BLaER1 (cell line): Measurements from ENCODE around the gene MECR.
A peak's percentile ranks its signal among the peaks of the same experiment; 100 is the strongest.

Experiments used
- H3K27ac ChIP-seq: shearing (Covaris generic); formaldehyde crosslinking; 2 replicates; pipeline ENCODE4 v1.8.1; 2022
- H3K27me3 ChIP-seq: shearing (Covaris generic); formaldehyde crosslinking; 2 replicates; pipeline ENCODE4 v1.8.1; 2022
- H3K36me3 ChIP-seq: shearing (Covaris generic); formaldehyde crosslinking; 2 replicates; pipeline ENCODE4 v1.8.1; 2022
- H3K4me1 ChIP-seq: shearing (Covaris generic); formaldehyde crosslinking; 2 replicates; pipeline ENCODE4 v1.8.1; 2022
- H3K4me2 ChIP-seq: shearing (Covaris generic); formaldehyde crosslinking; 2 replicates; pipeline ENCODE4 v1.8.1; 2022
- H3K4me3 ChIP-seq: shearing (Covaris generic); formaldehyde crosslinking; 2 replicates; pipeline ENCODE4 v1.8.1; 2022
- H3K9ac ChIP-seq: shearing (Covaris generic); formaldehyde crosslinking; 2 replicates; pipeline ENCODE4 v1.8.1; 2022
- H3K9me3 ChIP-seq: shearing (Covaris generic); formaldehyde crosslinking; 2 replicates; pipeline ENCODE4 v1.8.1; 2022
- H4K20me1 ChIP-seq: shearing (Covaris generic); formaldehyde crosslinking; 2 replicates; pipeline ENCODE4 v1.8.1; 2022
- Cebpa-rat ChIP-seq: shearing (Covaris generic); IDR thresholded peaks from 2 replicates; pipeline ENCODE4 v1.8.1; 2022

MECR gene

GRCh38 chr1:29230553-29231378 is at the start of gene MECR:
Gene MECR (minus strand): TSS chr1:29230934. CDS start chr1:29230906, 28 bp downstream.
- Histone ChIP-seq H3K9me3 (no peaks in the 10 kb centered on the region), H3K27ac (peak within 1 kb of the TSS; percentile 66), H3K4me2 (peak within 1 kb of the TSS; percentile 81), H3K36me3 (0 out of 2 replicates have a peak, but pooled peaks cover 6% of the 10 kb centered on the region), H3K9ac (peak within 1 kb of the TSS; percentile 83), H3K27me3 (peaks cover 12% of the 10 kb centered on the region; the same call in 1 of the 2 replicates), H3K4me1 (peaks cover 17% of the 10 kb centered on the region), H3K4me3 (peak within 1 kb of the TSS; percentile 81), H4K20me1 (peaks cover 19% of the 10 kb centered on the region; the same call in 1 of the 2 replicates)
- no peak for TF ChIP-seq Cebpa-rat

- Histone ChIP-seq H3K27me3 (no peaks in the 10 kb centered on the region), H3K9ac (no peak overlapping the region), H4K20me1 (no peaks in the 10 kb centered on the region), H3K27ac (no peak overlapping the region), H3K4me2 (no peak overlapping the region), H3K9me3 (no peaks in the 10 kb centered on the region), H3K4me3 (no peak overlapping the region), H3K36me3 (no peaks in the 10 kb centered on the region), H3K4me1 (peaks cover 21% of the 10 kb centered on the region)
- TF ChIP-seq Cebpa-rat = no peak
Observed at GRCh38 chr1:29279951-29280391, 49.2 kb upstream of the MECR start.

- no peak for TF ChIP-seq Cebpa-rat
- H3K27ac ChIP-seq = no peak overlapping the region
- no peaks in the 10 kb centered on the region for H3K36me3 ChIP-seq
- no peak overlapping the region for H3K4me2 ChIP-seq
- H3K9ac ChIP-seq = no peak overlapping the region
- H3K27me3 ChIP-seq = no peaks in the 10 kb centered on the region
- no peak overlapping the region for H3K4me3 ChIP-seq
- H3K9me3 ChIP-seq = no peaks in the 10 kb centered on the region
- peaks cover 18% of the 10 kb centered on the region for H3K4me1 ChIP-seq
- no peaks in the 10 kb centered on the region for H4K20me1 ChIP-seq
Observed at GRCh38 chr1:29279406-29279805, 48.7 kb upstream of the MECR start.

GRCh38 chr1:29278124-29278523 is 47.4 kb upstream of the MECR start:
- TF ChIP-seq Cebpa-rat = no peak
- H3K36me3 ChIP-seq = no peaks in the 10 kb centered on the region
- H3K27me3 ChIP-seq = no peaks in the 10 kb centered on the region
- H3K4me2 ChIP-seq = no peak overlapping the region
- no peak overlapping the region for H3K9ac ChIP-seq
- H4K20me1 ChIP-seq = no peaks in the 10 kb centered on the region
- H3K4me1 ChIP-seq = peaks cover 5% of the 10 kb centered on the region; the same call in 1 of the 2 replicates
- no peak overlapping the region for H3K27ac ChIP-seq
- H3K9me3 ChIP-seq = no peaks in the 10 kb centered on the region
- no peak overlapping the region for H3K4me3 ChIP-seq

- H3K9me3 ChIP-seq = no peaks in the 10 kb centered on the region
- no peak overlapping the region for H3K4me2 ChIP-seq
- no peaks in the 10 kb centered on the region for H3K4me1 ChIP-seq
- no peaks in the 10 kb centered on the region for H3K36me3 ChIP-seq
- no peak overlapping the region for H3K9ac ChIP-seq
- no peaks in the 10 kb centered on the region for H3K27me3 ChIP-seq
- no peak overlapping the region for H3K27ac ChIP-seq
- H4K20me1 ChIP-seq = no peaks in the 10 kb centered on the region
- no peak for TF ChIP-seq Cebpa-rat
- no peak overlapping the region for H3K4me3 ChIP-seq
Observed at GRCh38 chr1:29275435-29275834, 44.7 kb upstream of the MECR start.

- no peaks in the 10 kb centered on the region for H3K27me3 ChIP-seq
- H3K36me3 ChIP-seq = no peaks in the 10 kb centered on the region
- no peak overlapping the region for H3K4me3 ChIP-seq
- H3K9ac ChIP-seq = no peak overlapping the region
- H4K20me1 ChIP-seq = no peaks in the 10 kb centered on the region
- H3K27ac ChIP-seq = no peak overlapping the region
- H3K4me1 ChIP-seq = 0 out of 2 replicates have a peak, but pooled peaks cover 4% of the 10 kb centered on the region
- H3K4me2 ChIP-seq = no peak overlapping the region
- no peaks in the 10 kb centered on the region for H3K9me3 ChIP-seq
- TF ChIP-seq Cebpa-rat = no peak
Observed at GRCh38 chr1:29272147-29272907, 41.6 kb upstream of the MECR start.

- Histone ChIP-seq H3K4me1 (0 out of 2 replicates have a peak, but pooled peaks cover 5% of the 10 kb centered on the region), H3K4me2 (no peak overlapping the region), H3K36me3 (no peaks in the 10 kb centered on the region), H3K4me3 (no peak overlapping the region), H3K27ac (no peak overlapping the region), H3K27me3 (no peaks in the 10 kb centered on the region), H3K9ac (no peak overlapping the region), H3K9me3 (no peaks in the 10 kb centered on the region), H4K20me1 (no peaks in the 10 kb centered on the region)
- no peak for TF ChIP-seq Cebpa-rat
Observed at GRCh38 chr1:29271724-29272123, 41.0 kb upstream of the MECR start.

- Histone ChIP-seq H3K4me3 (no peak overlapping the region), H4K20me1 (no peaks in the 10 kb centered on the region), H3K36me3 (no peaks in the 10 kb centered on the region), H3K4me2 (no peak overlapping the region), H3K4me1 (0 out of 2 replicates have a peak, but pooled peaks cover 5% of the 10 kb centered on the region), H3K27ac (no peak overlapping the region), H3K9ac (no peak overlapping the region), H3K27me3 (no peaks in the 10 kb centered on the region), H3K9me3 (no peaks in the 10 kb centered on the region)
- TF ChIP-seq Cebpa-rat = no peak
Observed at GRCh38 chr1:29270929-29271521, 40.3 kb upstream of the MECR start.

- H3K4me2 ChIP-seq = no peak overlapping the region
- H4K20me1 ChIP-seq = no peaks in the 10 kb centered on the region
- H3K36me3 ChIP-seq = no peaks in the 10 kb centered on the region
- H3K9me3 ChIP-seq = no peaks in the 10 kb centered on the region
- no peak overlapping the region for H3K4me3 ChIP-seq
- H3K27me3 ChIP-seq = no peaks in the 10 kb centered on the region
- no peak overlapping the region for H3K9ac ChIP-seq
- 0 out of 2 replicates have a peak, but pooled peaks cover 5% of the 10 kb centered on the region for H3K4me1 ChIP-seq
- no peak overlapping the region for H3K27ac ChIP-seq
- TF ChIP-seq Cebpa-rat = no peak
Observed at GRCh38 chr1:29269382-29269781, 38.6 kb upstream of the MECR start.
